AG04449 (cell line): ENCODE results near the gene MSH5.

ENCODE experiments used
- CTCF ChIA-PET: fragments of 350-600 bp; formaldehyde crosslinking; extraction: SDS; loops from one replicate; lab custom pipeline; 2021; ENCODE audit warnings: antibody characterized with exemption; lab: Yijun Ruan, JAX
- POLR2A ChIA-PET: fragments of 400-600, 350-600 bp; formaldehyde crosslinking; extraction: SDS; loops from one replicate; lab custom pipeline; 2020; ENCODE audit warnings: antibody characterized with exemption, inconsistent platforms; lab: Yijun Ruan, JAX
- DNase-seq: peaks from one replicate; pipeline ENCODE4 v3.0.0-alpha.2; 2010; ENCODE audit warnings: low read depth, low spot score
- H3K4me3 ChIP-seq: 2 replicates; pipeline ENCODE4 v1.5.1; 2011; ENCODE audit warnings: low read depth, mild to moderate bottlenecking, control low read depth, low read length
- TF ChIP-seq, protein P1 (sequence below): IDR thresholded peaks from one replicate; pipeline ENCODE4 v1.5.1; 2011; ENCODE audit warnings: mild to moderate bottlenecking, moderate library complexity, low read length, control low read depth, inconsistent platforms; ENCODE audit not compliant: insufficient read depth; ENCODE audit errors: missing control alignments

MSH5 gene

GRCh38 chr6:31730631-31731086 lies 9.1 kb upstream of the MSH5 start:
- ChIA-PET POLR2A (interaction anchor here (0.6 to 3.9 kb wide), 11 partner anchors 10 to 132 kb away, joined by 3 to 16 read pairs (median 7); partner anchors contain the start of genes ABHD16A, HSPA1A, HSPA1B and HSPA1L), CTCF (interaction anchor here (0.8 to 3.9 kb wide), 12 partner anchors 9 to 150 kb away, joined by 3 to 24 read pairs (median 4); partner anchors contain the start of genes HSPA1A, HSPA1L, LSM2 and LY6G5C)
- H3K4me3 ChIP-seq: no peak overlapping the region; the same call in 1 of the 2 replicates
- no peak for DNase-seq
- TF ChIP-seq, protein P1, sequence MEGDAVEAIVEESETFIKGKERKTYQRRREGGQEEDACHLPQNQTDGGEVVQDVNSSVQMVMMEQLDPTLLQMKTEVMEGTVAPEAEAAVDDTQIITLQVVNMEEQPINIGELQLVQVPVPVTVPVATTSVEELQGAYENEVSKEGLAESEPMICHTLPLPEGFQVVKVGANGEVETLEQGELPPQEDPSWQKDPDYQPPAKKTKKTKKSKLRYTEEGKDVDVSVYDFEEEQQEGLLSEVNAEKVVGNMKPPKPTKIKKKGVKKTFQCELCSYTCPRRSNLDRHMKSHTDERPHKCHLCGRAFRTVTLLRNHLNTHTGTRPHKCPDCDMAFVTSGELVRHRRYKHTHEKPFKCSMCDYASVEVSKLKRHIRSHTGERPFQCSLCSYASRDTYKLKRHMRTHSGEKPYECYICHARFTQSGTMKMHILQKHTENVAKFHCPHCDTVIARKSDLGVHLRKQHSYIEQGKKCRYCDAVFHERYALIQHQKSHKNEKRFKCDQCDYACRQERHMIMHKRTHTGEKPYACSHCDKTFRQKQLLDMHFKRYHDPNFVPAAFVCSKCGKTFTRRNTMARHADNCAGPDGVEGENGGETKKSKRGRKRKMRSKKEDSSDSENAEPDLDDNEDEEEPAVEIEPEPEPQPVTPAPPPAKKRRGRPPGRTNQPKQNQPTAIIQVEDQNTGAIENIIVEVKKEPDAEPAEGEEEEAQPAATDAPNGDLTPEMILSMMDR: no peak

GRCh38 chr6:31732029-31732428 lies 7.8 kb upstream of the MSH5 start:
- TF ChIP-seq, protein P1: no peak
- ChIA-PET CTCF (interaction anchor here (0.6 kb wide), 1 partner anchor 98 kb away, joined by 3 read pairs; no protein-coding TSS in a partner anchor), POLR2A (interaction anchor here (0.9 kb wide), 1 partner anchor 96 kb away, joined by 6 read pairs; the partner anchor contains the start of gene HSPA1B)
- no peak overlapping the region for H3K4me3 ChIP-seq
- DNase-seq: no peak

GRCh38 chr6:31733734-31734133 lies 6.1 kb upstream of the MSH5 start:
- DNase-seq: no peak
- H3K4me3 ChIP-seq: peak overlapping the region; percentile 95
- CTCF ChIA-PET: no interaction called here
- POLR2A ChIA-PET: interaction anchor here (0.6 to 6.0 kb wide), 2 partner anchors 93 to 1538 kb away, joined by 3 to 32 read pairs; partner anchors contain the start of genes HSPA1B and RPS18
- TF ChIP-seq, protein P1: no peak

DNA sequence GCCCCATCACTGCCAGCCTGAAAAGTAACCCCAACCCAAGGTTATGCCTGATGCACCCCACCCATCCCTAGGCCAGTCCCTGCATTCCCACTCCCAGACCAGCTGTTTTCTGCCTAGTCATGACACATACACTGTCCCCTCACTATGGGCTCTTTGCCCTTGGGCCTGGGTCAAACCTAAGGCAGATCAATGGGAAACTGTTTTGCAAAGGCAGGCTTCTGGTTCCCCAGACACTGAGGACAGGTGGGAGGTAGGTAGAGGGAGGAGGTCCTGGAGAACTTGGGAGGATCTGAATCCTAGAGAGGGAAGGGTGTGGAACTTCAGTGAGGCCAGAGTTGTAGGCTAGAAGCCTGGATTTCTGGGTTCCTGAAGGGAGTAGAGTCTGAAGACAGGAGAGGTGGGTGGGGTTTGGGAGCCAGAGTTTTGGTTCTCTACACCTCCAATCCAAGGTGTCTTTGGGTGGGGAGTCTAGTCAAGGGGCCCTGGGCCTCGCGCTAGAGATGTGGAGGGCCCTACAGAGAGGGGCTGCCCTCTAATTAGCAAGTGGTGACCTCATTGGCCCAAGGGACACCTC lies 5.5 kb upstream of the MSH5 start:
- H3K4me3 ChIP-seq: peak overlapping the region; percentile 95
- POLR2A ChIA-PET: interaction anchor here (0.7 to 6.0 kb wide), 5 partner anchors 28 to 123 kb away, joined by 3 to 32 read pairs (median 4); partner anchors contain the start of genes HSPA1A, HSPA1B and HSPA1L
- TF ChIP-seq, protein P1: no peak
- CTCF ChIA-PET: interaction anchor here (0.9 to 1.2 kb wide), 2 partner anchors 9 to 57 kb away, joined by 3 read pairs; no protein-coding TSS in a partner anchor
- no peak for DNase-seq

DNA sequence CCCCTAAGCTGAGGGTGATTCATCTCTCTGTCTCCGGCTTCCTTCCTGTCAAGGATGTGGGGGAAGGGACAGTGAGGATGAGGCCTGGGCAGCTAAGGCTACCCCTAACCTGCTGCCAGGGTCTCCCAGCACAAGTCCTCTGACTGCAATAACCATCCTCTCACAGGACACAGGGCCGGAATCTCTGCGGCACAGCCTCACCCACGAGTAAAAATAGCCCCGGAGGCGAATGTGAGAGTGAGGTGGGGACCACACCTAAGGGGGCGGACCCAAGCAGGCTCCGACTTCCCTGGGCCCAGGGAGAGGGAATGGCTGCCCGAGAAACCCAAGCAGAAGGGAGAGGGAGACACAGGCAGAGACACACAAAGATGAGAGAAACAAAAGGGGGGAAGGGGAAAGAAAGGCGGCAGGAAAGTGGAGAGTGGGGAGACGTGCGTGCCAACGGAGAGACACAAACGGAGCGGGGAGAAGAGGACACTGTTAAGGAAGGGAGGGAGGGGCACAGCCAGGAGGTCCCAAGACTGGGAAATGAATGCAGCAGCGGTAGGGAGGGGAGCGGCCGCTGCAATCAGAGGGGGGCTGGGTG lies 4.9 kb upstream of the MSH5 start:
- POLR2A ChIA-PET: interaction anchor here (0.7 to 6.0 kb wide), 5 partner anchors 29 to 122 kb away, joined by 3 to 32 read pairs (median 4); partner anchors contain the start of genes HSPA1A, HSPA1B and HSPA1L
- TF ChIP-seq, protein P1: no peak
- CTCF ChIA-PET: interaction anchor here (0.9 to 1.2 kb wide), 3 partner anchors 10 to 56 kb away, joined by 3 read pairs; no protein-coding TSS in a partner anchor
- no peak for DNase-seq
- peak overlapping the region; percentile 95 for H3K4me3 ChIP-seq
